ENCODE results near the gene TBCCD1. TPM values are rescaled to one million over a fixed set of nuclear protein-coding genes. Genes with fewer than 3 reads are reported as not detected.
A peak's percentile ranks its signal among the peaks of the same experiment; 100 is the strongest.
"Not testable (repeated sequence)": the region's sequence is repeated elsewhere in the genome, so short reads cannot be mapped to it uniquely, and the experiment has no call there.

The TBCCD1 gene
- total and polyA plus RNA-seq, 3 experiments from 2014 or later = 17.6 to 26.0 (median 18.3) TPM

GRCh38 chr3:186590580-186591295 lies 23.6 kb upstream of the TBCCD1 start:
- Mint-ChIP-seq H3K4me1 (peaks cover 7 to 18% (median 9%) of the 10 kb centered on the region in 3 donors), H3K4me3 (no peak overlapping the region), H3K27me3 (no peaks in the 10 kb centered on the region), H3K27ac (peak overlapping the region in 2 of 8 donors; percentile 4 to 73), H3K9me3 (no peaks in the 10 kb centered on the region), H3K36me3 (peaks cover 0 to 5% (median under 1%) of the 10 kb centered on the region in 3 donors)
- ChIA-PET CTCF (interaction anchor here (1.2 to 4.1 kb wide), 3 partner anchors 20 to 26 kb away, joined by 3 to 15 read pairs (median 10); partner anchors contain the start of gene DNAJB11), POLR2A (interaction anchor here (0.6 to 0.7 kb wide), 2 partner anchors 166 to 216 kb away, joined by 3 to 6 read pairs; no protein-coding TSS in a partner anchor)
- Histone ChIP-seq H3K36me3 (ENCODE audit: insufficient read depth, low read length) (no peaks in the 10 kb centered on the region), H3K27me3 (ENCODE audit: insufficient read depth, low read length, poor library complexity, severe bottlenecking) (no peaks in the 10 kb centered on the region), H3K4me3 (ENCODE audit: low read length) (no peak overlapping the region), H3K27ac (ENCODE audit: low read depth, low read length) (no peak overlapping the region), H3K9me3 (ENCODE audit: low read length) (no peaks in the 10 kb centered on the region), H3K4me1 (ENCODE audit: insufficient read depth, low read length) (no peaks in the 10 kb centered on the region)
- no peak for DNase-seq

- H3K9me3 Mint-ChIP-seq = no peaks in the 10 kb centered on the region
- Histone ChIP-seq H3K9me3 (ENCODE audit: low read length) (no peaks in the 10 kb centered on the region), H3K27me3 (ENCODE audit: insufficient read depth, low read length, poor library complexity, severe bottlenecking) (no peaks in the 10 kb centered on the region), H3K4me1 (ENCODE audit: insufficient read depth, low read length) (no peaks in the 10 kb centered on the region), H3K27ac (ENCODE audit: low read depth, low read length) (no peak overlapping the region), H3K36me3 (ENCODE audit: insufficient read depth, low read length) (peaks cover 6% of the 10 kb centered on the region), H3K4me3 (ENCODE audit: low read length) (no peak overlapping the region)
- no peaks in the 10 kb centered on the region for H3K27me3 Mint-ChIP-seq
- ChIA-PET POLR2A (interaction anchor here (0.7 kb wide), 1 partner anchor 217 kb away, joined by 6 read pairs; no protein-coding TSS in a partner anchor), CTCF (interaction anchor here (1.2 to 4.1 kb wide), 3 partner anchors 20 to 27 kb away, joined by 3 to 15 read pairs (median 10); partner anchors contain the start of gene DNAJB11)
- H3K27ac Mint-ChIP-seq = peak overlapping the region in 4 of 8 donors; percentile 44 to 73 (median 58)
- H3K36me3 Mint-ChIP-seq = peaks cover 0 to 13% (median 5%) of the 10 kb centered on the region in 3 donors
- H3K4me3 Mint-ChIP-seq = no peak overlapping the region
- no peak for DNase-seq
- H3K4me1 Mint-ChIP-seq = peaks cover 7 to 18% (median 9%) of the 10 kb centered on the region in 3 donors
Measured at GRCh38 chr3:186589856-186590579, 22.9 kb upstream of the TBCCD1 start.

- CTCF ChIA-PET = interaction anchor here (0.6 to 2.9 kb wide), 2 partner anchors 25 to 229 kb away, joined by 3 to 10 read pairs; no protein-coding TSS in a partner anchor
- Histone ChIP-seq H3K27ac (ENCODE audit: low read depth, low read length) (no peak overlapping the region), H3K36me3 (ENCODE audit: insufficient read depth, low read length) (peaks cover 15% of the 10 kb centered on the region), H3K4me3 (ENCODE audit: low read length) (no peak overlapping the region), H3K27me3 (ENCODE audit: insufficient read depth, low read length, poor library complexity, severe bottlenecking) (no peaks in the 10 kb centered on the region), H3K9me3 (ENCODE audit: low read length) (no peaks in the 10 kb centered on the region), H3K4me1 (ENCODE audit: insufficient read depth, low read length) (no peaks in the 10 kb centered on the region)
- no peak for DNase-seq
- POLR2A ChIA-PET = no interaction called here
- Mint-ChIP-seq H3K4me1 (peaks cover 7 to 18% (median 9%) of the 10 kb centered on the region in 3 donors), H3K4me3 (no peak overlapping the region), H3K27me3 (no peaks in the 10 kb centered on the region), H3K27ac (no peak overlapping the region), H3K9me3 (no peaks in the 10 kb centered on the region), H3K36me3 (peaks cover 0 to 22% (median 14%) of the 10 kb centered on the region in 3 donors)
Measured at GRCh38 chr3:186589121-186589520, 22.0 kb upstream of the TBCCD1 start.

- no peak for DNase-seq
- H3K9me3 Mint-ChIP-seq = no peaks in the 10 kb centered on the region
- H3K36me3 Mint-ChIP-seq = peaks cover 0 to 27% (median 14%) of the 10 kb centered on the region in 3 donors
- H3K4me3 Mint-ChIP-seq = no peak overlapping the region
- no peaks in the 10 kb centered on the region for H3K4me1 ChIP-seq (ENCODE audit: insufficient read depth, low read length)
- CTCF ChIA-PET = interaction anchor here (0.6 to 2.5 kb wide), 2 partner anchors 26 to 229 kb away, joined by 3 to 9 read pairs; no protein-coding TSS in a partner anchor
- no peak overlapping the region for H3K4me3 ChIP-seq (ENCODE audit: low read length)
- POLR2A ChIA-PET = no interaction called here
- H3K27me3 ChIP-seq (ENCODE audit: insufficient read depth, low read length, poor library complexity, severe bottlenecking) = no peaks in the 10 kb centered on the region
- H3K36me3 ChIP-seq (ENCODE audit: insufficient read depth, low read length) = peaks cover 20% of the 10 kb centered on the region
- H3K27me3 Mint-ChIP-seq = no peaks in the 10 kb centered on the region
- no peak overlapping the region for H3K27ac ChIP-seq (ENCODE audit: low read depth, low read length)
- peaks cover 7 to 18% (median 9%) of the 10 kb centered on the region in 3 donors for H3K4me1 Mint-ChIP-seq
- no peaks in the 10 kb centered on the region for H3K9me3 ChIP-seq (ENCODE audit: low read length)
- no peak overlapping the region for H3K27ac Mint-ChIP-seq
Measured at GRCh38 chr3:186588632-186589031, 21.5 kb upstream of the TBCCD1 start.

GRCh38 chr3:186587183-186587582 lies 20.0 kb upstream of the TBCCD1 start:
- CTCF ChIA-PET = interaction anchor here (2.5 to 3.4 kb wide), 2 partner anchors 28 to 30 kb away, joined by 9 to 11 read pairs; no protein-coding TSS in a partner anchor
- no peak overlapping the region for H3K4me3 Mint-ChIP-seq
- H3K27me3 Mint-ChIP-seq = no peaks in the 10 kb centered on the region
- peaks cover 7 to 18% (median 9%) of the 10 kb centered on the region in 3 donors for H3K4me1 Mint-ChIP-seq
- Histone ChIP-seq H3K4me3 (ENCODE audit: low read length) (no peak overlapping the region), H3K36me3 (ENCODE audit: insufficient read depth, low read length) (peaks cover 35% of the 10 kb centered on the region), H3K9me3 (ENCODE audit: low read length) (no peaks in the 10 kb centered on the region), H3K4me1 (ENCODE audit: insufficient read depth, low read length) (no peaks in the 10 kb centered on the region), H3K27ac (ENCODE audit: low read depth, low read length) (no peak overlapping the region), H3K27me3 (ENCODE audit: insufficient read depth, low read length, poor library complexity, severe bottlenecking) (no peaks in the 10 kb centered on the region)
- POLR2A ChIA-PET = no interaction called here
- DNase-seq = no peak
- H3K9me3 Mint-ChIP-seq = no peaks in the 10 kb centered on the region
- no peak overlapping the region for H3K27ac Mint-ChIP-seq
- peaks cover 0 to 40% (median 20%) of the 10 kb centered on the region in 3 donors for H3K36me3 Mint-ChIP-seq

GRCh38 chr3:186586245-186586644 lies 19.1 kb upstream of the TBCCD1 start:
- Mint-ChIP-seq H3K4me1 (peaks cover 7 to 18% (median 9%) of the 10 kb centered on the region in 3 donors), H3K36me3 (peaks cover 0 to 50% (median 27%) of the 10 kb centered on the region in 3 donors)
- H3K9me3 ChIP-seq (ENCODE audit: low read length); POLR2A ChIA-PET; H3K27me3 Mint-ChIP-seq; H3K4me1 ChIP-seq (ENCODE audit: insufficient read depth, low read length); H3K4me3 ChIP-seq (ENCODE audit: low read length); H3K27me3 ChIP-seq (ENCODE audit: insufficient read depth, low read length, poor library complexity, severe bottlenecking); H3K9me3 Mint-ChIP-seq; H3K4me3 Mint-ChIP-seq; DNase-seq; H3K27ac ChIP-seq (ENCODE audit: low read depth, low read length); H3K27ac Mint-ChIP-seq: not testable (repeated sequence)
- CTCF ChIA-PET = interaction anchor here (2.5 to 3.4 kb wide), 2 partner anchors 28 to 31 kb away, joined by 9 to 11 read pairs; no protein-coding TSS in a partner anchor
- H3K36me3 ChIP-seq (ENCODE audit: insufficient read depth, low read length) = peaks cover 44% of the 10 kb centered on the region

- DNase-seq = no peak
- no peaks in the 10 kb centered on the region for H3K27me3 ChIP-seq (ENCODE audit: insufficient read depth, low read length, poor library complexity, severe bottlenecking)
- H3K9me3 ChIP-seq (ENCODE audit: low read length) = no peaks in the 10 kb centered on the region
- no peaks in the 10 kb centered on the region for H3K4me1 ChIP-seq (ENCODE audit: insufficient read depth, low read length)
- Mint-ChIP-seq H3K27me3 (no peaks in the 10 kb centered on the region), H3K4me3 (no peak overlapping the region), H3K9me3 (no peaks in the 10 kb centered on the region), H3K27ac (no peak overlapping the region), H3K36me3 (peaks cover 0 to 70% (median 34%) of the 10 kb centered on the region in 3 donors), H3K4me1 (peaks cover 0 to 10% (median 2%) of the 10 kb centered on the region in 3 donors)
- ChIA-PET CTCF (interaction anchor here (2.7 to 3.4 kb wide), 2 partner anchors 31 to 33 kb away, joined by 11 read pairs; no protein-coding TSS in a partner anchor), POLR2A (interaction anchor here (0.7 kb wide), 1 partner anchor 14 kb away, joined by 3 read pairs; no protein-coding TSS in a partner anchor)
- H3K36me3 ChIP-seq (ENCODE audit: insufficient read depth, low read length) = peaks cover 48% of the 10 kb centered on the region
- no peak overlapping the region for H3K4me3 ChIP-seq (ENCODE audit: low read length)
- no peak overlapping the region for H3K27ac ChIP-seq (ENCODE audit: low read depth, low read length)
Measured at GRCh38 chr3:186583831-186584230, 16.7 kb upstream of the TBCCD1 start.
